CD14-positive monocyte (primary cell): ENCODE results near the gene CSNK1A1L. TPM values are rescaled to one million over a fixed set of nuclear protein-coding genes. Genes with fewer than 3 reads are reported as not detected.
A peak's percentile ranks its signal among the peaks of the same experiment; 100 is the strongest.

ENCODE experiments used
- DNase-seq, 3 donors: peaks; one replicate each; pipeline ENCODE4 v3.0.0-alpha.2; 2011 to 2022
- H2AFZ ChIP-seq: 2 replicates; pipeline ENCODE4 v1.6.0; 2012; ENCODE audit warnings: mild to moderate bottlenecking, low read depth, low read length, inconsistent platforms; ENCODE audit not compliant: insufficient read depth, poor library complexity, severe bottlenecking
- H3K27ac ChIP-seq, 2 donors: 1 replicate in 1 of 2; 2 replicates in 1 of 2; pipeline ENCODE4 v1.5.1; 2012 to 2013; ENCODE audit warnings: low read length in 2 of 2, control low read depth in 1 of 2, inconsistent platforms in 1 of 2, low read depth in 1 of 2, mild to moderate bottlenecking in 1 of 2
- H3K27me3 ChIP-seq, 2 donors: one replicate each; pipeline versions ENCODE4 v1.6.0 to v1.6.1; 2011 to 2013; ENCODE audit warnings: low read length in 2 of 2; ENCODE audit not compliant: control insufficient read depth in 2 of 2, insufficient read depth in 2 of 2
- H3K36me3 ChIP-seq, 2 donors: replicated peaks in 1 of 2; 1 replicate in 1 of 2; 2 replicates in 1 of 2; pipeline versions ENCODE4 v1.5.1 to v1.6.1; 2012 to 2013; ENCODE audit warnings: low read length in 2 of 2, control low read depth in 1 of 2, inconsistent platforms in 1 of 2, mild to moderate bottlenecking in 1 of 2; ENCODE audit not compliant: insufficient read depth in 2 of 2, control insufficient read depth in 1 of 2
- H3K4me1 ChIP-seq, 2 donors: 1 replicate in 1 of 2; 2 replicates in 1 of 2; pipeline versions ENCODE4 v1.5.1 to v1.6.1; 2012 to 2013; ENCODE audit warnings: low read length in 2 of 2, control low read depth in 1 of 2, inconsistent platforms in 1 of 2, mild to moderate bottlenecking in 1 of 2, moderate library complexity in 1 of 2; ENCODE audit not compliant: insufficient read depth in 2 of 2, control insufficient read depth in 1 of 2
- H3K4me2 ChIP-seq: replicated peaks from 2 replicates; pipeline ENCODE3; 2012; ENCODE audit warnings: low read length, moderate library complexity, mild to moderate bottlenecking; ENCODE audit not compliant: poor library complexity, severe bottlenecking; ENCODE audit errors: extremely low read depth
- H3K4me3 ChIP-seq, 3 experiments: fragments of 200-600 bp in 1 of 3; sonication (generic) in 1 of 3; replicated peaks in 1 of 3; 1 replicate in 2 of 3; 2 replicates in 1 of 3; pipeline ENCODE4 v1.5.1; 2011 to 2013; ENCODE audit warnings: low read length in 3 of 3, mild to moderate bottlenecking in 3 of 3, control low read depth in 2 of 3, low read depth in 2 of 3, inconsistent platforms in 1 of 3, moderate library complexity in 1 of 3
- H3K79me2 ChIP-seq: 2 replicates; pipeline ENCODE4 v1.6.0; 2012; ENCODE audit warnings: mild to moderate bottlenecking, control low read depth, inconsistent platforms, low read length, moderate library complexity; ENCODE audit not compliant: insufficient read depth
- H3K9ac ChIP-seq: 2 replicates; pipeline ENCODE4 v1.6.0; 2017; ENCODE audit warnings: low read length, mild to moderate bottlenecking; ENCODE audit not compliant: insufficient read depth, poor library complexity, severe bottlenecking
- H3K9me3 ChIP-seq, 2 donors: replicated peaks in 1 of 2; 1 replicate in 1 of 2; 2 replicates in 1 of 2; pipeline versions ENCODE4 v1.5.1 to v1.6.1; 2012 to 2013; ENCODE audit warnings: low read length in 2 of 2, control low read depth in 1 of 2; ENCODE audit not compliant: control insufficient read depth in 1 of 2, insufficient read depth in 1 of 2
- H4K20me1 ChIP-seq: 2 replicates; pipeline ENCODE4 v1.6.0; 2012; ENCODE audit warnings: mild to moderate bottlenecking, low read length, control low read depth, moderate library complexity; ENCODE audit not compliant: insufficient read depth
- H3K27ac Mint-ChIP-seq, 7 donors: one replicate each; pipeline ENCODE4 v1.8.0; 2020; ENCODE audit warnings: mild to moderate bottlenecking in 7 of 7, mixed read lengths in 7 of 7, moderate library complexity in 6 of 7, inconsistent platforms in 2 of 7
- H3K27me3 Mint-ChIP-seq, 3 donors: one replicate each; pipeline ENCODE4 v1.8.0; 2021 to 2022; ENCODE audit warnings: low read depth in 3 of 3, mild to moderate bottlenecking in 3 of 3, mixed read lengths in 3 of 3, moderate library complexity in 3 of 3, inconsistent platforms in 1 of 3
- H3K36me3 Mint-ChIP-seq, 2 donors: one replicate each; pipeline ENCODE4 v1.8.0; 2020; ENCODE audit warnings: mixed read lengths in 2 of 2, inconsistent platforms in 1 of 2, mild to moderate bottlenecking in 1 of 2
- H3K4me1 Mint-ChIP-seq: one replicate; pipeline ENCODE4 v1.8.0; 2020; ENCODE audit warnings: mild to moderate bottlenecking, mixed read lengths
- H3K4me3 Mint-ChIP-seq, 2 donors: one replicate each; pipeline ENCODE4 v1.8.0; 2020; ENCODE audit warnings: mild to moderate bottlenecking in 2 of 2, mixed read lengths in 2 of 2, moderate library complexity in 1 of 2
- H3K9me3 Mint-ChIP-seq, 7 donors: one replicate each; pipeline ENCODE4 v1.8.0; 2020 to 2022; ENCODE audit warnings: mixed read lengths in 7 of 7, mild to moderate bottlenecking in 6 of 7, moderate library complexity in 6 of 7, inconsistent platforms in 2 of 7
- WGBS: methylation state at CpG from one replicate; pipeline ENCODE4 v1.1.5; 2013; ENCODE audit warnings: missing lambda C conversion rate; ENCODE audit not compliant: insufficient coverage; 5-methylcytosine and 5-hydroxymethylcytosine counted together
- intact Hi-C, 2 donors: fragments of 100-400 bp; cut with micrococcal nuclease; formaldehyde crosslinking; loops; one replicate each; pipeline versions ENCODE4 v1.15.0 to v1.15.1; 2023
- polyA plus RNA-seq, 3 donors: library from polyadenylated mRNA; depleted of rRNA in 1 of 3; unstranded in 2 of 3; stranded (reverse) in 1 of 3; fragments of 300-500 nt in 2 of 3; fragments of >200 nt in 1 of 3; fragmentation: Illumina TruSeq in 2 of 3; gene quantifications; 1 replicate in 2 of 3; 2 replicates in 1 of 3; pipeline ENCODE4 v1.2.3, GENCODE V29; 2012 to 2021
- TF ChIP-seq, protein P1 (sequence below): fragments of 200-600 bp; IDR thresholded peaks from one replicate; pipeline ENCODE4 v1.8.0; 2022; ENCODE audit warnings: antibody characterized with exemption, mild to moderate bottlenecking

Gene CSNK1A1L
- polyA plus RNA-seq, 3 donors = 0.07 TPM; not detected in 2

- no peaks in the 10 kb centered on the region for H3K9me3 ChIP-seq
- peak overlapping the region; percentile 38 to 69 for H3K27ac ChIP-seq
- no peaks in the 10 kb centered on the region for H3K36me3 ChIP-seq
- Mint-ChIP-seq H3K9me3 (peaks cover 0 to 4% (median 0%) of the 10 kb centered on the region in 7 donors), H3K27me3 (peaks cover 0 to 1% (median 0%) of the 10 kb centered on the region in 3 donors), H3K4me3 (no peak overlapping the region), H3K4me1 (peaks cover 65% of the 10 kb centered on the region), H3K27ac (peak overlapping the region; percentile 9 to 82 (median 37)), H3K36me3 (no peaks in the 10 kb centered on the region)
- H3K27me3 ChIP-seq = no peaks in the 10 kb centered on the region
- H3K4me1 ChIP-seq = peaks cover 56 to 59% of the 10 kb centered on the region in 2 donors
- intact Hi-C loops = no loop called here
- no peak overlapping the region for H3K9ac ChIP-seq
- peak overlapping the region; percentile 16 for H3K4me2 ChIP-seq
- no peaks in the 10 kb centered on the region for H4K20me1 ChIP-seq
- WGBS = 45% methylated on average over 2 of the region's 2 CpGs
- DNase-seq = peak; percentile 22 to 40 (median 38)
- H3K4me3 ChIP-seq = no peak overlapping the region
- peak overlapping the region; percentile 49 for H2AFZ ChIP-seq
- no peaks in the 10 kb centered on the region for H3K79me2 ChIP-seq
- TF ChIP-seq, protein P1, sequence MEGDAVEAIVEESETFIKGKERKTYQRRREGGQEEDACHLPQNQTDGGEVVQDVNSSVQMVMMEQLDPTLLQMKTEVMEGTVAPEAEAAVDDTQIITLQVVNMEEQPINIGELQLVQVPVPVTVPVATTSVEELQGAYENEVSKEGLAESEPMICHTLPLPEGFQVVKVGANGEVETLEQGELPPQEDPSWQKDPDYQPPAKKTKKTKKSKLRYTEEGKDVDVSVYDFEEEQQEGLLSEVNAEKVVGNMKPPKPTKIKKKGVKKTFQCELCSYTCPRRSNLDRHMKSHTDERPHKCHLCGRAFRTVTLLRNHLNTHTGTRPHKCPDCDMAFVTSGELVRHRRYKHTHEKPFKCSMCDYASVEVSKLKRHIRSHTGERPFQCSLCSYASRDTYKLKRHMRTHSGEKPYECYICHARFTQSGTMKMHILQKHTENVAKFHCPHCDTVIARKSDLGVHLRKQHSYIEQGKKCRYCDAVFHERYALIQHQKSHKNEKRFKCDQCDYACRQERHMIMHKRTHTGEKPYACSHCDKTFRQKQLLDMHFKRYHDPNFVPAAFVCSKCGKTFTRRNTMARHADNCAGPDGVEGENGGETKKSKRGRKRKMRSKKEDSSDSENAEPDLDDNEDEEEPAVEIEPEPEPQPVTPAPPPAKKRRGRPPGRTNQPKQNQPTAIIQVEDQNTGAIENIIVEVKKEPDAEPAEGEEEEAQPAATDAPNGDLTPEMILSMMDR = no peak
Measured at GRCh38 chr13:37090912-37091311, 14.6 kb downstream of the CSNK1A1L start.

DNA sequence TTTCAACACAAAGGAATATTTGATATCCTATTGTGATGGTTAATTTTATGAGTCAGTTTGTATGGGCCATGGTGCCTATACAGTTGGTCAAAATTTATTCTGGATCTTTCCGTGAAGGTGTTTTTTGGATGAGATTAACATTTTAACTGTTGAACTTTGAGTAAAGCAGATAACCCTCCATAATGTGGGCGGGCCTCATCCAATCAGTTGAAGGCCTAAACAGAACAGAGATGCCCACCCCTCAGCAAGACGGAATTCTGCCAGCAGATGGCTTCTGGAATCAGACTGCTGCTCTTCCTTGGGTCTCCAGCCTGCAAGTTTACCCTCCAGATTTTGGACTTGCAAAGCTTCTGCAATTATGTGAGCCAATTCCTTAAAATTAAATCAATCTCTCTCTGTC, 16.0 kb downstream of the CSNK1A1L start:
- Mint-ChIP-seq H3K4me1 (peaks cover 61% of the 10 kb centered on the region), H3K4me3 (no peak overlapping the region), H3K27me3 (peaks cover 0 to 1% (median 0%) of the 10 kb centered on the region in 3 donors), H3K9me3 (peaks cover 0 to 2% (median 0%) of the 10 kb centered on the region in 7 donors), H3K27ac (peak overlapping the region in 1 of 7 donors; percentile 44), H3K36me3 (no peaks in the 10 kb centered on the region)
- Histone ChIP-seq H3K36me3 (no peaks in the 10 kb centered on the region), H4K20me1 (no peaks in the 10 kb centered on the region), H3K4me1 (peaks cover 56 to 59% of the 10 kb centered on the region in 2 donors), H3K27me3 (no peaks in the 10 kb centered on the region), H3K27ac (peak overlapping the region in 1 of 2 donors; percentile 68), H3K9ac (no peak overlapping the region), H3K4me3 (no peak overlapping the region), H3K79me2 (no peaks in the 10 kb centered on the region), H2AFZ (no peak overlapping the region), H3K4me2 (no peak overlapping the region), H3K9me3 (no peaks in the 10 kb centered on the region)
- WGBS = 100% methylated on average over 2 of the region's 3 CpGs
- TF ChIP-seq, protein P1 = no peak
- intact Hi-C loops = no loop called here
- no peak for DNase-seq
